HepG2 (cell line): ENCODE data around the gene HEXIM1. TPM values are rescaled to one million over a fixed set of nuclear protein-coding genes. Genes with fewer than 3 reads are reported as not detected.

Source experiments
- ARHGAP35 ChIP-seq: sonication (generic); formaldehyde crosslinking; IDR thresholded peaks from 2 replicates; pipeline ENCODE4 v1.9.0; 2022; ENCODE audit warnings: mild to moderate bottlenecking, inconsistent platforms, moderate library complexity, missing genetic modification reagents, borderline replicate concordance
- ATF3 ChIP-seq: sonication (generic); formaldehyde crosslinking; IDR thresholded peaks from 2 replicates; pipeline ENCODE4 v1.4.0; 2020; ENCODE audit warnings: missing genetic modification reagents
- ATF4 ChIP-seq, 2 experiments: fragments of 450-650 bp in 1 of 2; sonication (generic) in 1 of 2; formaldehyde crosslinking; IDR thresholded peaks; 2 replicates each; pipeline versions ENCODE4 v1.5.0 to v1.8.0; 2020 to 2022; ENCODE audit warnings: mild to moderate bottlenecking in 1 of 2, missing genetic modification reagents in 1 of 2
- ATM ChIP-seq: fragments of 450-650 bp; IDR thresholded peaks from 2 replicates; pipeline ENCODE4 v1.7.1; 2017; ENCODE audit warnings: mild to moderate bottlenecking, borderline replicate concordance
- DZIP1 ChIP-seq: sonication (generic); formaldehyde crosslinking; IDR thresholded peaks from 2 replicates; pipeline ENCODE4 v1.5.0; 2020; ENCODE audit warnings: mild to moderate bottlenecking, missing genetic modification reagents
- GLI4 ChIP-seq: sonication (generic); formaldehyde crosslinking; IDR thresholded peaks from 2 replicates; pipeline ENCODE4 v1.5.1; 2020; ENCODE audit warnings: missing genetic modification reagents, mild to moderate bottlenecking, moderate library complexity, borderline replicate concordance
- HMG20A ChIP-seq: IDR thresholded peaks from 2 replicates; pipeline ENCODE4 v1.6.1; 2016; ENCODE audit warnings: borderline replicate concordance
- HMGA1 ChIP-seq: sonication (generic); formaldehyde crosslinking; conservative IDR thresholded peaks from 2 replicates; pipeline ENCODE4 v1.4.0; 2020; ENCODE audit warnings: missing genetic modification reagents
- MATR3 ChIP-seq: sonication (generic); formaldehyde crosslinking; IDR thresholded peaks from 2 replicates; pipeline ENCODE4 v1.4.0; 2020; ENCODE audit warnings: missing genetic modification reagents
- PITX1 ChIP-seq: sonication (generic); formaldehyde crosslinking; IDR thresholded peaks from 2 replicates; pipeline ENCODE4 v1.5.1; 2020; ENCODE audit warnings: mild to moderate bottlenecking, missing genetic modification reagents
- PPARG ChIP-seq: conservative IDR thresholded peaks from 2 replicates; pipeline ENCODE4 v1.6.1; 2016; ENCODE audit warnings: missing biosample characterization, missing genetic modification reagents
- PRMT3 ChIP-seq: sonication (generic); formaldehyde crosslinking; IDR thresholded peaks from 2 replicates; pipeline ENCODE4 v1.8.1; 2022; ENCODE audit warnings: low read depth, mild to moderate bottlenecking, moderate library complexity, missing genetic modification reagents, borderline replicate concordance
- SMC3 ChIP-seq: IDR thresholded peaks from 2 replicates; pipeline ENCODE4 v1.6.1; 2011; ENCODE audit warnings: low read length, improper control_type of control experiment
- SUZ12 ChIP-seq: fragments of 150-350 bp; IDR thresholded peaks from 2 replicates; pipeline ENCODE4 v1.6.1; 2014; ENCODE audit warnings: low read depth, low read length
- ZNF281 ChIP-seq: sonication (generic); formaldehyde crosslinking; IDR thresholded peaks from 2 replicates; pipeline ENCODE4 v1.4.0; 2020; ENCODE audit warnings: missing genetic modification reagents, borderline replicate concordance
- ZNF382 ChIP-seq: sonication (generic); formaldehyde crosslinking; IDR thresholded peaks from 2 replicates; pipeline ENCODE4 v1.5.0; 2020; ENCODE audit warnings: missing genetic modification reagents, mild to moderate bottlenecking, borderline replicate concordance
- ZNF441 ChIP-seq: sonication (generic); formaldehyde crosslinking; IDR thresholded peaks from 2 replicates; pipeline ENCODE4 v1.7.0; 2021; ENCODE audit warnings: missing genetic modification reagents, borderline replicate concordance
- ZNF572 ChIP-seq: sonication (generic); formaldehyde crosslinking; IDR thresholded peaks from 2 replicates; pipeline ENCODE4 v1.5.1; 2020; ENCODE audit warnings: mild to moderate bottlenecking, missing genetic modification reagents
- ZNF746 ChIP-seq: sonication (generic); formaldehyde crosslinking; IDR thresholded peaks from 2 replicates; pipeline ENCODE4 v1.8.0; 2022; ENCODE audit warnings: mild to moderate bottlenecking, missing genetic modification reagents
- ZNF792 ChIP-seq: IDR thresholded peaks from 2 replicates; pipeline ENCODE4 v1.6.1; 2016
- ZNF839 ChIP-seq: sonication (generic); formaldehyde crosslinking; IDR thresholded peaks from 2 replicates; pipeline ENCODE4 v1.4.0; 2020; ENCODE audit warnings: missing genetic modification reagents, mild to moderate bottlenecking, borderline replicate concordance
- ZNF879 ChIP-seq: sonication (generic); formaldehyde crosslinking; IDR thresholded peaks from 2 replicates; pipeline ENCODE4 v1.8.1; 2023; ENCODE audit warnings: missing genetic modification reagents
- ZSCAN29 ChIP-seq: sonication (generic); formaldehyde crosslinking; conservative IDR thresholded peaks from 2 replicates; pipeline ENCODE4 v1.4.0; 2020; ENCODE audit warnings: mild to moderate bottlenecking, missing genetic modification reagents
- ZZZ3 ChIP-seq: sonication (generic); formaldehyde crosslinking; IDR thresholded peaks from 2 replicates; pipeline ENCODE4 v1.4.0; 2020; ENCODE audit warnings: missing genetic modification reagents, mild to moderate bottlenecking, borderline replicate concordance
- polyA plus RNA-seq, 8 experiments: library from polyadenylated mRNA; depleted of rRNA in 3 of 8; stranded (reverse) in 7 of 8; unstranded in 1 of 8; fragments of >200 nt; fragmentation: Illumina TruSeq in 4 of 8; extraction: Trizol in 4 of 8; gene quantifications; 2 replicates each; pipeline versions ENCODE4 v1.2.1 to v1.2.3, GENCODE V29; 2011 to 2016; ENCODE audit warnings: low read depth in 4 of 8, missing spikeins in 1 of 8, mixed read lengths in 1 of 8; ENCODE audit not compliant: insufficient read depth in 1 of 8
- total RNA-seq, 5 experiments: library from RNA; depleted of rRNA; stranded (reverse); fragments of >200 nt; fragmentation: Illumina TruSeq; extraction: Trizol; gene quantifications; 2 replicates each; pipeline ENCODE4 v1.2.3, GENCODE V29; 2016; ENCODE audit warnings: low read depth in 1 of 5

The HEXIM1 gene
- total and polyA plus RNA-seq, 2 of the 13 experiments (the other 11 are each of a cell fraction or from before 2014, with no cell fraction given): 10.5 to 16.6 TPM

- TF ChIP-seq ZNF839 (CRISPR knock-in tag) (0 out of 2 replicates have a peak, but pooled peaks have one; percentile 12), SMC3 (no peak; the same call in 1 of the 2 replicates), ZNF572 (peak; percentile 88), ZNF746 (CRISPR knock-in tag) (peak; percentile 52; the same call in 1 of the 2 replicates), ZNF792 (CRISPR knock-in tag) (no peak; the same call in 1 of the 2 replicates), PRMT3 (no peak), HMGA1 (no peak), ARHGAP35 (CRISPR knock-in tag) (0 out of 2 replicates have a peak, but pooled peaks have one; percentile 33), ZNF441 (CRISPR knock-in tag) (no peak), ZSCAN29 (peak; percentile 95), ZZZ3 (CRISPR knock-in tag) (peak; percentile 90), ATF3 (CRISPR knock-in tag) (peak; percentile 28), ZNF879 (CRISPR knock-in tag) (0 out of 2 replicates have a peak, but pooled peaks have one; percentile 35), ATM (no peak), MATR3 (no peak), SUZ12 (peak; percentile 92), DZIP1 (CRISPR knock-in tag) (peak; percentile 13; the same call in 1 of the 2 replicates), PITX1 (CRISPR knock-in tag) (peak; percentile 67), GLI4 (CRISPR knock-in tag) (0 out of 2 replicates have a peak, but pooled peaks have one; percentile 79), ZNF281 (CRISPR knock-in tag) (peak; percentile 83), ZNF382 (CRISPR knock-in tag) (no peak), ATF4 (CRISPR knock-in tag; IDR thresholded peaks at IDR 0.05) (peak in 1 of 2 experiments; percentile 54; a peak in 2 of 4 replicates), HMG20A (CRISPR knock-in tag) (peak; percentile 68), PPARG (CRISPR knock-in tag) (peak; percentile 75; the same call in 1 of the 2 replicates)
Observed at GRCh38 chr17:45161288-45162024, 13.2 kb downstream of the HEXIM1 start, which contains the start of gene HEXIM2 (continued).
